ENCODE measurements around the gene C6orf47. TPM values are rescaled to one million over a fixed set of nuclear protein-coding genes. Genes with fewer than 3 reads are reported as not detected.

C6orf47 gene
- polyA plus RNA-seq, 1 of the 3 experiments (the other 2 are of a cell fraction), result 10.3 TPM

- ChIA-PET POLR2A (interaction anchor here (0.8 to 1.9 kb wide), 7 partner anchors 11 to 199 kb away, joined by 3 to 20 read pairs (median 4); partner anchors contain the start of genes BAG6, LSM2 and NEU1), CTCF (interaction anchor here (0.6 to 2.8 kb wide), 13 partner anchors 9 to 166 kb away, joined by 3 to 10 read pairs (median 3); partner anchors contain the start of genes APOM, ATP6V1G2, BAG6 and LY6G5C)
- Histone ChIP-seq H3K9ac (peak overlapping the region; percentile 77), H3K4me2 (peak overlapping the region; percentile 97), H3K9me3 (no peaks in the 10 kb centered on the region), H3K4me3 (ENCODE audit: low read depth in 2 of 2, low read length in 1 of 2) (peak overlapping the region; percentile 86 to 89), H3K4me1 (ENCODE audit: control insufficient read depth in 1 of 2, insufficient read depth in 2 of 2, low read depth in 1 of 2, low read length in 1 of 2) (peaks cover 22 to 26% of the 10 kb centered on the region in 2 experiments; a peak in 3 of 4 replicates), H3K36me3 (replicated peaks in 1 of 2; ENCODE audit: control insufficient read depth in 1 of 2, insufficient read depth in 2 of 2, low read length in 1 of 2) (peaks cover 32 to 38% of the 10 kb centered on the region in 2 experiments), H3K27ac (ENCODE audit: low read depth in 2 of 2, low read length in 1 of 2) (peak overlapping the region; percentile 87 to 92), H2AFZ (ENCODE audit: low read depth) (peak overlapping the region; percentile 43; the same call in 1 of the 2 replicates), H4K20me1 (ENCODE audit: insufficient read depth) (peaks cover 4% of the 10 kb centered on the region; the same call in 1 of the 2 replicates), H3K79me2 (ENCODE audit: insufficient read depth) (peaks cover 81% of the 10 kb centered on the region), H3K9me2 (no peaks in the 10 kb centered on the region), H3K27me3 (ENCODE audit: insufficient read depth) (no peaks in the 10 kb centered on the region), H3F3A (replicated peaks; ENCODE audit: insufficient read depth) (peaks cover 27% of the 10 kb centered on the region)
- no peak for DNase-seq
- WGBS (ENCODE audit: low lambda C conversion rate), result 8% methylated on average over 16 of the region's 17 CpGs
- TF ChIP-seq RAD21 (IDR thresholded peaks at IDR 0.05; ENCODE audit: low read length) (no peak), SIN3A (IDR thresholded peaks at IDR 0.05; ENCODE audit: borderline replicate concordance, low read depth, low read length) (0 out of 2 replicates have a peak, but pooled peaks have one; percentile 11), SMC3 (IDR thresholded peaks at IDR 0.05; ENCODE audit: low read depth, low read length) (no peak), FOSL2 (IDR thresholded peaks at IDR 0.05; ENCODE audit: borderline replicate concordance, low read depth) (peak; percentile 80; the same call in 1 of the 2 replicates), POLR2AphosphoS5 (IDR thresholded peaks at IDR 0.05; ENCODE audit: low read depth, low read length) (no peak), ZBTB33 (IDR thresholded peaks at IDR 0.05; ENCODE audit: borderline replicate concordance, low read depth) (no peak), REST (IDR thresholded peaks at IDR 0.05; ENCODE audit: low read depth, low read length) (no peak), MEF2A (IDR thresholded peaks at IDR 0.05; ENCODE audit: borderline replicate concordance, low read depth) (no peak), TCF12 (IDR thresholded peaks at IDR 0.05) (peak; percentile 45), RXRA (IDR thresholded peaks at IDR 0.05; ENCODE audit: borderline replicate concordance, low read depth) (no peak), EZH2phosphoT487 (IDR thresholded peaks at IDR 0.05; ENCODE audit: borderline replicate concordance, low read depth) (no peak), YY1 (IDR thresholded peaks at IDR 0.05; ENCODE audit: low read depth) (no peak), USF1 (IDR thresholded peaks at IDR 0.05; ENCODE audit: borderline replicate concordance, low read depth) (no peak), MAX (IDR thresholded peaks at IDR 0.05; ENCODE audit: low read depth) (peak; percentile 72; the same call in 1 of the 2 replicates), EP300 (IDR thresholded peaks at IDR 0.05; ENCODE audit: borderline replicate concordance in 1 of 2, low read depth in 1 of 2, low read length in 1 of 2) (peak in 1 of 2 experiments; percentile 30; a peak in 1 of 4 replicates), FOXJ3 (CRISPR knock-in tag; IDR thresholded peaks at IDR 0.05) (no peak), USF2 (IDR thresholded peaks at IDR 0.05; ENCODE audit: borderline replicate concordance, low read depth, low read length) (no peak), PBX3 (IDR thresholded peaks at IDR 0.05) (0 out of 2 replicates have a peak, but pooled peaks have one; percentile 8), JUND (IDR thresholded peaks at IDR 0.05) (peak; percentile 62), RFX5 (IDR thresholded peaks at IDR 0.05; ENCODE audit: low read length) (no peak), GABPA (IDR thresholded peaks at IDR 0.05; ENCODE audit: low read depth) (peak; percentile 32; the same call in 1 of the 2 replicates)
These were observed 3.6 kb upstream of the C6orf47 start for GRCh38 chr6:31663961-31664789.
